DOHH2 (cell line): ENCODE measurements around the gene RPL36A.

Experiments
- H3F3A ChIP-seq: fragments of 200-600 bp; sonication (generic), shearing (Covaris generic); 2 replicates; pipeline ENCODE4 v1.6.0; 2016; ENCODE audit warnings: antibody characterized with exemption, mild to moderate bottlenecking; ENCODE audit not compliant: control insufficient read depth, insufficient read depth
- H3K27ac ChIP-seq: fragments of 200-600 bp; sonication (generic); 2 replicates; pipeline ENCODE4 v1.5.1; 2014; ENCODE audit warnings: low read depth, mild to moderate bottlenecking, low read length, moderate library complexity
- H3K27me3 ChIP-seq: fragments of 200-600 bp; sonication (generic); 2 replicates; pipeline ENCODE4 v1.6.1; 2014; ENCODE audit warnings: mild to moderate bottlenecking, low read length, mixed read lengths; ENCODE audit not compliant: control insufficient read depth
- H3K36me3 ChIP-seq: fragments of 200-600 bp; sonication (generic); 2 replicates; pipeline ENCODE4 v1.6.1; 2014; ENCODE audit warnings: mild to moderate bottlenecking, low read length, moderate library complexity, mixed read lengths; ENCODE audit not compliant: control insufficient read depth
- H3K4me1 ChIP-seq: fragments of 200-600 bp; sonication (generic); 2 replicates; pipeline ENCODE4 v1.6.1; 2014; ENCODE audit warnings: mild to moderate bottlenecking, low read length, mixed read lengths; ENCODE audit not compliant: control insufficient read depth
- H3K4me2 ChIP-seq: fragments of 200-600 bp; sonication (generic); 2 replicates; pipeline ENCODE4 v1.6.0; 2014; ENCODE audit warnings: mild to moderate bottlenecking, low read length, moderate library complexity
- H3K4me3 ChIP-seq: fragments of 200-600 bp; sonication (generic); 2 replicates; pipeline ENCODE4 v1.5.1; 2014; ENCODE audit warnings: mild to moderate bottlenecking, low read length, mixed read lengths
- H3K79me2 ChIP-seq: fragments of 200-600 bp; sonication (generic); 2 replicates; pipeline ENCODE4 v1.6.1; 2014; ENCODE audit warnings: mild to moderate bottlenecking, low read length, mixed read lengths; ENCODE audit not compliant: control insufficient read depth
- H3K9me2 ChIP-seq: fragments of 200-600 bp; sonication (generic); replicated peaks from 2 replicates; pipeline ENCODE4 v1.6.1; 2014; ENCODE audit warnings: mild to moderate bottlenecking, low read length, mixed read lengths; ENCODE audit not compliant: control insufficient read depth
- H3K9me3 ChIP-seq: fragments of 200-600 bp; sonication (generic); 2 replicates; pipeline ENCODE4 v1.6.1; 2014; ENCODE audit warnings: antibody characterized with exemption, low read length, mixed read lengths; ENCODE audit not compliant: control insufficient read depth, insufficient read depth
- H4K20me1 ChIP-seq: fragments of 200-600 bp; sonication (generic); 2 replicates; pipeline ENCODE4 v1.6.0; 2014; ENCODE audit warnings: low read depth, mild to moderate bottlenecking, antibody characterized with exemption, low read length, moderate library complexity; ENCODE audit not compliant: control insufficient read depth, insufficient read depth
- EZH2phosphoT487 ChIP-seq: fragments of 200-600 bp; sonication (generic); IDR thresholded peaks from 2 replicates; pipeline ENCODE4 v1.6.1; 2017; ENCODE audit warnings: borderline replicate concordance, mild to moderate bottlenecking, antibody characterized with exemption, low read length, moderate library complexity, mixed read lengths
- TF ChIP-seq, protein P1 (sequence below): fragments of 200-600 bp; sonication (generic); IDR thresholded peaks from one replicate; pipeline ENCODE4 v1.5.1; 2014; ENCODE audit warnings: antibody characterized with exemption, mild to moderate bottlenecking, low read depth, low read length; ENCODE audit not compliant: poor library complexity, severe bottlenecking

The RPL36A gene

DNA sequence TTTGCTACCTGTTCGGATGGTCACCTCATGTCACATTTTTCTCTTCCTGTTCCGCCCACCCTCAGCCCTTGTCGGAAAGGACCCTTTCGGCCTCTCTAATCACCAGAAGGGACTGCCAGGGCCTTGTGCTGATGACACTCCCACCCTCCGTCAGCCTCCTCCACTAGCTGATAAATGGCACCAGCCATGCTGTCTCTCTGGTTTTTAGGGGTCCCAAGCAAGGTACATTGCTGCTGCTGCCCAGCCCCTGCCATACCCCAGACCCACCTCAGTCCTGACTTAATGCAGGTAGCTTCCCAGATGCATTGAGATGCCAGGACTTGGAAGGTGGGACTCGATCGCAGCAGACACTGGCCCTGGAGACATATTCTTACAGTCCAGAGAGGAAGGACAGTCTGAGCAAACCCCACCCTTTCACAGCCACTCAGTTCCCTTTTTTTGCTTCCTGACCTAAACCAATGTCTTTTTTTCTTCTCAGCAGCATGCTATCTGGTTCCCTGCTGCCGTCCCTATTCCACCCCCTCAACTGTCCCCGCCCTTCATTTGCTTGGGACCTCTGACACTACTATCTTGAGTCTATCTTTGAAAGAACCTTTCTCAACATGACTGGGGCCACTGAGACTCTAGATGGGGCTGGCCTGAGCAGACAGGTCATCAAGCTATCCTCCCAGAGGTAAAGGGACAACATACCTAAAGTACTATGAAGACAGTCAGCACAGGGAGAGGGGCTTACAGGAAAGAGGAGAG lies 4.8 kb upstream of the RPL36A start, which contains the start of gene BTK:
BTK (minus strand) TSS at position 397 of the 747 bp plus-strand sequence. CDS start 10,907 bp downstream, outside the sequence.
- no peaks in the 10 kb centered on the region for H3K9me3 ChIP-seq
- H3K27ac ChIP-seq = peak within 1 kb of the TSS; percentile 87
- peaks cover 46% of the 10 kb centered on the region for H3K4me1 ChIP-seq
- H3F3A ChIP-seq = 0 out of 2 replicates have a peak, but pooled peaks cover under 1% of the 10 kb centered on the region
- H3K27me3 ChIP-seq = no peaks in the 10 kb centered on the region
- peak within 1 kb of the TSS; percentile 93 for H3K4me2 ChIP-seq
- TF ChIP-seq EZH2phosphoT487 = no peak
- TF ChIP-seq, protein P1, sequence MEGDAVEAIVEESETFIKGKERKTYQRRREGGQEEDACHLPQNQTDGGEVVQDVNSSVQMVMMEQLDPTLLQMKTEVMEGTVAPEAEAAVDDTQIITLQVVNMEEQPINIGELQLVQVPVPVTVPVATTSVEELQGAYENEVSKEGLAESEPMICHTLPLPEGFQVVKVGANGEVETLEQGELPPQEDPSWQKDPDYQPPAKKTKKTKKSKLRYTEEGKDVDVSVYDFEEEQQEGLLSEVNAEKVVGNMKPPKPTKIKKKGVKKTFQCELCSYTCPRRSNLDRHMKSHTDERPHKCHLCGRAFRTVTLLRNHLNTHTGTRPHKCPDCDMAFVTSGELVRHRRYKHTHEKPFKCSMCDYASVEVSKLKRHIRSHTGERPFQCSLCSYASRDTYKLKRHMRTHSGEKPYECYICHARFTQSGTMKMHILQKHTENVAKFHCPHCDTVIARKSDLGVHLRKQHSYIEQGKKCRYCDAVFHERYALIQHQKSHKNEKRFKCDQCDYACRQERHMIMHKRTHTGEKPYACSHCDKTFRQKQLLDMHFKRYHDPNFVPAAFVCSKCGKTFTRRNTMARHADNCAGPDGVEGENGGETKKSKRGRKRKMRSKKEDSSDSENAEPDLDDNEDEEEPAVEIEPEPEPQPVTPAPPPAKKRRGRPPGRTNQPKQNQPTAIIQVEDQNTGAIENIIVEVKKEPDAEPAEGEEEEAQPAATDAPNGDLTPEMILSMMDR = no peak
- peaks cover 26% of the 10 kb centered on the region for H3K36me3 ChIP-seq
- H3K4me3 ChIP-seq = peak within 1 kb of the TSS; percentile 98
- peaks cover 73% of the 10 kb centered on the region for H3K79me2 ChIP-seq
- H3K9me2 ChIP-seq = no peaks in the 10 kb centered on the region
- no peaks in the 10 kb centered on the region for H4K20me1 ChIP-seq

DNA sequence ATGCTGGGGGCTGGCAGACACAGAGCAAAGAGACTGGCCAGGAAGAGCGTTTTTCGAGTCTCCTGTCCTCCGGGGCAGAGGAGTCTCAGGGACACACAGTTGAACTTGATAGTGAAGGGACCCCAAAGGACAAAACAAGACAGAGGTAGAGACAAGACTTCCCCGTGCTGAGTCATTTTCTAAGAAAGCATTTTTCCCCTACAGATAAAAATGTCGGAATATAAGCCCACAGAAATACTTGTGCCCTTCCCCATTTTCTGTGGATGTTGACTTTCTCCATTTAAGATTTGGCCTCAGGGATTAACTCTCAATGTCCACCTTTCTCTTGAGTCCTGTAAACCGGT lies 4.3 kb upstream of the RPL36A start:
- peaks cover 43% of the 10 kb centered on the region for H3K4me1 ChIP-seq
- H3K27me3 ChIP-seq = no peaks in the 10 kb centered on the region
- H3K79me2 ChIP-seq = peaks cover 73% of the 10 kb centered on the region
- peak overlapping the region; percentile 87 for H3K27ac ChIP-seq
- no peaks in the 10 kb centered on the region for H3K9me2 ChIP-seq
- H3K4me3 ChIP-seq = peak overlapping the region; percentile 98
- no peaks in the 10 kb centered on the region for H4K20me1 ChIP-seq
- TF ChIP-seq EZH2phosphoT487 = no peak
- TF ChIP-seq, protein P1 = no peak
- peaks cover 27% of the 10 kb centered on the region for H3K36me3 ChIP-seq
- no peaks in the 10 kb centered on the region for H3K9me3 ChIP-seq
- peaks cover 6% of the 10 kb centered on the region for H3F3A ChIP-seq
- peak overlapping the region; percentile 93 for H3K4me2 ChIP-seq

GRCh38 chrX:101388604-101389003 lies 2.2 kb upstream of the RPL36A start:
- Histone ChIP-seq H3K9me3 (no peaks in the 10 kb centered on the region), H3F3A (peaks cover 25% of the 10 kb centered on the region), H3K4me3 (no peak overlapping the region), H3K9me2 (no peaks in the 10 kb centered on the region), H3K36me3 (peaks cover 35% of the 10 kb centered on the region), H3K4me1 (peaks cover 48% of the 10 kb centered on the region), H3K27me3 (no peaks in the 10 kb centered on the region), H4K20me1 (no peaks in the 10 kb centered on the region), H3K27ac (no peak overlapping the region), H3K79me2 (peaks cover 71% of the 10 kb centered on the region), H3K4me2 (0 out of 2 replicates have a peak overlapping the region, but pooled peaks have one; percentile 92)
- TF ChIP-seq, protein P1 = no peak
- no peak for TF ChIP-seq EZH2phosphoT487
